BJ (cell line): Measurements from ENCODE around the gene KCNC4. TPM values are rescaled to one million over a fixed set of nuclear protein-coding genes. Genes with fewer than 3 reads are reported as not detected.

Experiments
- CTCF ChIA-PET: fragments of 350-600 bp; formaldehyde crosslinking; extraction: SDS; loops from one replicate; lab custom pipeline; 2021; ENCODE audit warnings: antibody characterized with exemption, inconsistent platforms; lab: Yijun Ruan, JAX
- POLR2A ChIA-PET: fragments of 300-600 bp; sonication (Branson Sonifier 250); formaldehyde crosslinking; extraction: SDS; loops from one replicate; lab custom pipeline; 2021; ENCODE audit warnings: antibody characterized with exemption; lab: Charles Lee
- DNase-seq: peaks from one replicate; pipeline ENCODE4 v3.0.0-alpha.2; 2011; ENCODE audit warnings: low read depth
- H3K27me3 ChIP-seq: 2 replicates; pipeline ENCODE4 v1.6.0; 2011; ENCODE audit warnings: low read length; ENCODE audit not compliant: control insufficient read depth, insufficient read depth
- H3K36me3 ChIP-seq: 2 replicates; pipeline ENCODE4 v1.5.1; 2011; ENCODE audit warnings: low read length; ENCODE audit not compliant: control insufficient read depth, insufficient read depth
- H3K4me3 ChIP-seq: 2 replicates; pipeline ENCODE4 v1.5.1; 2011; ENCODE audit warnings: low read depth, mild to moderate bottlenecking, control low read depth, low read length
- polyA plus RNA-seq: library from polyadenylated mRNA; depleted of rRNA; stranded (reverse); fragments of >200 nt; gene quantifications from 2 replicates; pipeline ENCODE4 v1.2.3, GENCODE V29; 2011; rRNA removed
- small RNA-seq: library from RNA; depleted of rRNA; stranded (forward); fragments of <200 nt; gene quantifications from one replicate; pipeline ENCODE3, GENCODE V24; 2012; ENCODE audit warnings: low replicate concordance, low read depth; ENCODE audit not compliant: insufficient read length
- TF ChIP-seq, protein P1 (sequence below): IDR thresholded peaks from 2 replicates; pipeline ENCODE4 v1.5.1; 2011; ENCODE audit warnings: low read depth, mild to moderate bottlenecking, control low read depth, inconsistent platforms, low read length, moderate library complexity; ENCODE audit not compliant: insufficient read depth

KCNC4 gene
- polyA plus RNA-seq, 1 experiment, result 2.6 TPM

DNA sequence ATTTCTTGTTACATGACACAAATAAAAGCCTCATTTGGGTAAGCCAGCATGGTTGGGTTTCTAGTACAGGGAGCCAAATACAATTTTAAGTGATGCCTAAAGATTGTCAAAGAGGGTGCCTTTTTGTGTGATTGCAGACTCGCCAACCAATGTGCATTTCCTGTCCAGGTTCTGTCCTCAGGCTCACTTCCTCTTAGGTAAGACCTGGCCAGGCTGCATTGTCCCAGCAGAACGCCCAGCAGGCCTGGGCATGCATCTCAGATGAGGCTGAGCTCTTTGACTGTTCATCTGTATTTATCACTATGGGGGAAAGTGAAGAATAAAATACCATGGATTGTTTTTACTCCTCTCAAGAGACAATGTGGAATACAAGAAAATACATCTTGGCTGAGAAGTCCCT, 49.7 kb downstream of the KCNC4 start:
- POLR2A ChIA-PET, result no interaction called here

More for the DNA sequence above, 49.7 kb downstream of the KCNC4 start:
- TF ChIP-seq, protein P1, sequence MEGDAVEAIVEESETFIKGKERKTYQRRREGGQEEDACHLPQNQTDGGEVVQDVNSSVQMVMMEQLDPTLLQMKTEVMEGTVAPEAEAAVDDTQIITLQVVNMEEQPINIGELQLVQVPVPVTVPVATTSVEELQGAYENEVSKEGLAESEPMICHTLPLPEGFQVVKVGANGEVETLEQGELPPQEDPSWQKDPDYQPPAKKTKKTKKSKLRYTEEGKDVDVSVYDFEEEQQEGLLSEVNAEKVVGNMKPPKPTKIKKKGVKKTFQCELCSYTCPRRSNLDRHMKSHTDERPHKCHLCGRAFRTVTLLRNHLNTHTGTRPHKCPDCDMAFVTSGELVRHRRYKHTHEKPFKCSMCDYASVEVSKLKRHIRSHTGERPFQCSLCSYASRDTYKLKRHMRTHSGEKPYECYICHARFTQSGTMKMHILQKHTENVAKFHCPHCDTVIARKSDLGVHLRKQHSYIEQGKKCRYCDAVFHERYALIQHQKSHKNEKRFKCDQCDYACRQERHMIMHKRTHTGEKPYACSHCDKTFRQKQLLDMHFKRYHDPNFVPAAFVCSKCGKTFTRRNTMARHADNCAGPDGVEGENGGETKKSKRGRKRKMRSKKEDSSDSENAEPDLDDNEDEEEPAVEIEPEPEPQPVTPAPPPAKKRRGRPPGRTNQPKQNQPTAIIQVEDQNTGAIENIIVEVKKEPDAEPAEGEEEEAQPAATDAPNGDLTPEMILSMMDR, result no peak
- H3K36me3 ChIP-seq, result no peaks in the 10 kb centered on the region
- CTCF ChIA-PET, result no interaction called here
- no peak for DNase-seq
- peaks cover 3% of the 10 kb centered on the region for H3K27me3 ChIP-seq
- no peak overlapping the region for H3K4me3 ChIP-seq

Small RNA genes lying within 50 kb of the gene (small RNA-seq; reads per million reads assigned to genes)
- gene AL137790.1, result not detected

Other genes with a start within 250 kb of the KCNC4 start
- gene AHCYL1, start 225.5 kb upstream of the KCNC4 start, polyA plus RNA-seq, result 95.5 and 105 TPM in 2 replicates
- 37.3 and 46.2 TPM in 2 replicates for gene STRIP1, start 175.7 kb upstream of the KCNC4 start, polyA plus RNA-seq
- gene ALX3, start 139.6 kb upstream of the KCNC4 start, polyA plus RNA-seq, result 4.3 and 5.7 TPM in 2 replicates
- 22.9 and 34.8 TPM in 2 replicates for gene UBL4B, start 97.9 kb upstream of the KCNC4 start, polyA plus RNA-seq
- gene SLC6A17, start 59.8 kb upstream of the KCNC4 start, polyA plus RNA-seq, result 0.85 and 1.6 TPM in 2 replicates
- 9.7 and 10.2 TPM in 2 replicates for gene RBM15, start 129.1 kb downstream of the KCNC4 start, polyA plus RNA-seq
- gene SLC16A4, start 180.7 kb downstream of the KCNC4 start, polyA plus RNA-seq, result 20.8 and 49.4 TPM in 2 replicates
- 236 and 261 TPM in 2 replicates for gene LAMTOR5, start 197.4 kb downstream of the KCNC4 start, polyA plus RNA-seq
- not detected in 2 replicates for gene PROK1, start 240.8 kb downstream of the KCNC4 start, polyA plus RNA-seq